Memory B cell (primary cell): ENCODE measurements around the gene ING4.
A peak's percentile ranks its signal among the peaks of the same experiment; 100 is the strongest.

Source experiments
- ATAC-seq: fragments of 150-1000 bp; cut with Tn5 transposase; 2 replicates; pipeline ENCODE4 v1.10.0; 2021; ENCODE audit warnings: low read depth, mild to moderate bottlenecking, moderate library complexity
- DNase-seq, 2 donors: peaks; one replicate each; pipeline ENCODE4 v3.0.0; 2022; ENCODE audit warnings: low spot score in 2 of 2
- H3K27ac Mint-ChIP-seq: one replicate; pipeline ENCODE4 v1.8.0; 2022; ENCODE audit warnings: mild to moderate bottlenecking, moderate library complexity, mixed read lengths
- H3K27me3 Mint-ChIP-seq: one replicate; pipeline ENCODE4 v1.8.0; 2022; ENCODE audit warnings: mixed read lengths
- H3K36me3 Mint-ChIP-seq: one replicate; pipeline ENCODE4 v1.8.0; 2022; ENCODE audit warnings: mild to moderate bottlenecking, mixed read lengths
- H3K4me1 Mint-ChIP-seq: one replicate; pipeline ENCODE4 v1.8.0; 2022; ENCODE audit warnings: mixed read lengths
- H3K4me3 Mint-ChIP-seq: one replicate; pipeline ENCODE4 v1.8.0; 2022; ENCODE audit warnings: mild to moderate bottlenecking, moderate library complexity, mixed read lengths
- H3K9me3 Mint-ChIP-seq: one replicate; pipeline ENCODE4 v1.8.0; 2022; ENCODE audit warnings: mixed read lengths

The ING4 gene

GRCh38 chr12:6695313-6696045 is 32.6 kb upstream of the ING4 start:
- no peak overlapping the region for H3K27ac Mint-ChIP-seq
- ATAC-seq (no peak), DNase-seq (no peak)
- peaks cover 3% of the 10 kb centered on the region for H3K36me3 Mint-ChIP-seq
- H3K4me3 Mint-ChIP-seq: no peak overlapping the region
- peaks cover 35% of the 10 kb centered on the region for H3K4me1 Mint-ChIP-seq
- peaks cover 9% of the 10 kb centered on the region for H3K27me3 Mint-ChIP-seq
- H3K9me3 Mint-ChIP-seq: no peaks in the 10 kb centered on the region

- no peaks in the 10 kb centered on the region for H3K9me3 Mint-ChIP-seq
- peaks cover 9% of the 10 kb centered on the region for H3K27me3 Mint-ChIP-seq
- DNase-seq (no peak), ATAC-seq (no peak)
- peaks cover 39% of the 10 kb centered on the region for H3K4me1 Mint-ChIP-seq
- H3K4me3 Mint-ChIP-seq: no peak overlapping the region
- no peak overlapping the region for H3K27ac Mint-ChIP-seq
- H3K36me3 Mint-ChIP-seq: peaks cover 3% of the 10 kb centered on the region
Measured at GRCh38 chr12:6694701-6695100, 31.8 kb upstream of the ING4 start.

DNA sequence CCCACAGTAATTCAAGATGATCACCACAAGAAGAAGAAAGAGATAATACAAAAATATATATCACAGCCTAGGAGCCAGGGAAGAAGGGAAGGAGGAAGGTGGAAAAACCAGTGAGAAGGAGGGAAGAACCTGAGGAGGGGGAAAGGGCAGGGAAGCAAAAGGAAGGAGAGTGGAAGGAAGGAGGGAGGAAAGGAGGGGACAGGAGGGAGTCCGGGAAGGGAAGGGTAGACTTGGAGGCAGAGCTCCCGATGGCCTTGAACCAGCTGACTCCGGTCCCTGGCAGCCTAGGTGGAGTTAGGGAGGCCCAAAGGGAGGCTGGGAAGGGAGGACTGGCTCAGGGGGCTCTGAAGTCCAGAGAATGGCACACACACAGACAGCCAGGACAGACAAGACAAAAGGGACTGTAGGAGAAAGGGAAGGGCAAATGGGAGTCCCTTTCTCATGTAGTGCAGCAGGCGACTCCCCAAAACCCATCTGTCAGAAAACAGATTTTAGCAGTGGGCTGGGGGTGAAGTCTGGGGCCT is 31.0 kb upstream of the ING4 start:
- ATAC-seq: no peak
- no peak for DNase-seq
- Mint-ChIP-seq H3K36me3 (peaks cover 1% of the 10 kb centered on the region), H3K4me1 (peaks cover 33% of the 10 kb centered on the region), H3K27me3 (peaks cover 3% of the 10 kb centered on the region), H3K4me3 (no peak overlapping the region), H3K27ac (no peak overlapping the region), H3K9me3 (no peaks in the 10 kb centered on the region)

GRCh38 chr12:6692888-6693287 is 30.0 kb upstream of the ING4 start:
- no peaks in the 10 kb centered on the region for H3K27me3 Mint-ChIP-seq
- DNase-seq (no peak), ATAC-seq (no peak)
- H3K9me3 Mint-ChIP-seq: no peaks in the 10 kb centered on the region
- no peak overlapping the region for H3K27ac Mint-ChIP-seq
- H3K4me1 Mint-ChIP-seq: peaks cover 39% of the 10 kb centered on the region
- H3K36me3 Mint-ChIP-seq: peaks cover 1% of the 10 kb centered on the region
- no peak overlapping the region for H3K4me3 Mint-ChIP-seq

DNA sequence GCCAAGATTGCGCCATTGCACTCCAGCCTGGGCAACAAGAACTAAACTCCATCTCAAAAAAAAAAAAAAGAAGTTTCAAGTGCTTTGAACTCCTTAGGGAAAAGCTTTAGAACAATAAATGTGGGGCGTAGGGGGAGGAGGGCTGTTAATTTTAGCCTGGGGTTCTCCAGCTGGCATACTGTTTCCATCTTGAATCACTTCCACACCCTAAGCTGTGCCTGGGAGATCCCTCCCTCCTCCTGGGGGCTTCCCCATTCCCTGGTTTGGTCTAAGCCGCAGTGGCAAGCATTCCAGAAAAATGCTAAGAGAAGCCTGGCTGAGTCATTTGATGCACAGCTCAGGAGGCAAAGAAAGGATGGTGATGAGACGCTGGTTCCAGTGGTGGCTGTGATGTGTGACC is 28.6 kb upstream of the ING4 start:
- no peak overlapping the region for H3K4me3 Mint-ChIP-seq
- no peaks in the 10 kb centered on the region for H3K9me3 Mint-ChIP-seq
- no peak for ATAC-seq
- no peak for DNase-seq
- peaks cover 43% of the 10 kb centered on the region for H3K4me1 Mint-ChIP-seq
- H3K27ac Mint-ChIP-seq: no peak overlapping the region
- peaks cover 6% of the 10 kb centered on the region for H3K36me3 Mint-ChIP-seq
- no peaks in the 10 kb centered on the region for H3K27me3 Mint-ChIP-seq

- no peaks in the 10 kb centered on the region for H3K9me3 Mint-ChIP-seq
Measured at GRCh38 chr12:6688999-6689882, 26.3 kb upstream of the ING4 start, which contains the start of gene ZNF384. Gene ZNF384, minus strand, starts transcription at chr12:6689375. Its CDS starts 9,855 bp downstream, at chr12:6679520.

DNA sequence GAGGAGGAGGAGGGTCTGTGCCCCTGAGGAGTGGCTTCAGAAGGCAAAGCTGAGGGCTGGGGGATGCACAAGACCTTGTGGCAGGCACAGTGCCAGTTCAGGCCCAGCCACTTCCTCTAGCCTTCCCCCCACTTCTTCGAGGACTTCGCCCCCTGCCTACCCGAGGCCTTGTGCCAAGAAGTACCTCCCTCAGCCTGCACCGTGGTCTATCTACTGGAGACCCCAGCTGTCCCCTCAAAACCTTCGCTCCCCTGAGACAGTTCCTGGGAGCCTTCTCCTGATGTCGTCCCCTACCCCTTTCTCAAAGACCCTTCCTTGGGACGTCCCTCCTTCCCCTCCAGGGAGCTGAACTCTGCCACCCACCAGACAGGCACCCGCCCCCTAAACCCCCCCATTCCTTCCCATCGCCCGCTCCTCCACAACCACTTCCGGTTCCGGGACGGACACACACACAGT is 25.7 kb upstream of the ING4 start:
- Mint-ChIP-seq H3K9me3 (no peaks in the 10 kb centered on the region), H3K36me3 (peaks cover 8% of the 10 kb centered on the region), H3K27me3 (no peaks in the 10 kb centered on the region), H3K4me1 (peaks cover 38% of the 10 kb centered on the region), H3K27ac (peak overlapping the region; percentile 94), H3K4me3 (peak overlapping the region; percentile 93)
- ATAC-seq (no peak), DNase-seq (peak; percentile 26 to 49)

More at GRCh38 chr12:6688999-6689882, 26.3 kb upstream of the ING4 start, which contains the start of gene ZNF384:
- peak within 1 kb of the TSS; percentile 94 for H3K27ac Mint-ChIP-seq
- no peaks in the 10 kb centered on the region for H3K27me3 Mint-ChIP-seq
- DNase-seq: peak; percentile 83 to 91
- peak within 1 kb of the TSS; percentile 93 for H3K4me3 Mint-ChIP-seq
- H3K36me3 Mint-ChIP-seq: peaks cover 8% of the 10 kb centered on the region
- ATAC-seq: peak; percentile 83
- peaks cover 38% of the 10 kb centered on the region for H3K4me1 Mint-ChIP-seq

- ATAC-seq (no peak), DNase-seq (no peak)
- Mint-ChIP-seq H3K9me3 (no peaks in the 10 kb centered on the region), H3K4me1 (peaks cover 46% of the 10 kb centered on the region), H3K4me3 (no peak overlapping the region), H3K27me3 (no peaks in the 10 kb centered on the region), H3K36me3 (peaks cover 13% of the 10 kb centered on the region), H3K27ac (no peak overlapping the region)
Measured at GRCh38 chr12:6685814-6686213, 22.9 kb upstream of the ING4 start.

GRCh38 chr12:6684609-6685008 is 21.7 kb upstream of the ING4 start:
- ATAC-seq (no peak), DNase-seq (peak in 1 of 2 donors; percentile 52)
- H3K4me1 Mint-ChIP-seq: peaks cover 40% of the 10 kb centered on the region
- no peaks in the 10 kb centered on the region for H3K27me3 Mint-ChIP-seq
- H3K4me3 Mint-ChIP-seq: no peak overlapping the region
- no peaks in the 10 kb centered on the region for H3K9me3 Mint-ChIP-seq
- peaks cover 13% of the 10 kb centered on the region for H3K36me3 Mint-ChIP-seq
- H3K27ac Mint-ChIP-seq: no peak overlapping the region

- DNase-seq (no peak), ATAC-seq (no peak)
- H3K27ac Mint-ChIP-seq: no peak overlapping the region
- H3K4me3 Mint-ChIP-seq: no peak overlapping the region
- H3K4me1 Mint-ChIP-seq: peaks cover 6% of the 10 kb centered on the region
- peaks cover 34% of the 10 kb centered on the region for H3K36me3 Mint-ChIP-seq
- H3K9me3 Mint-ChIP-seq: no peaks in the 10 kb centered on the region
- no peaks in the 10 kb centered on the region for H3K27me3 Mint-ChIP-seq
Measured at GRCh38 chr12:6676962-6677361, 14.0 kb upstream of the ING4 start.

GRCh38 chr12:6672143-6672542 is 9.2 kb upstream of the ING4 start:
- Mint-ChIP-seq H3K4me3 (no peak overlapping the region), H3K9me3 (no peaks in the 10 kb centered on the region), H3K27me3 (no peaks in the 10 kb centered on the region), H3K4me1 (peaks cover 2% of the 10 kb centered on the region), H3K36me3 (peaks cover 41% of the 10 kb centered on the region), H3K27ac (peak overlapping the region; percentile 60)
- ATAC-seq (no peak), DNase-seq (no peak)

DNA sequence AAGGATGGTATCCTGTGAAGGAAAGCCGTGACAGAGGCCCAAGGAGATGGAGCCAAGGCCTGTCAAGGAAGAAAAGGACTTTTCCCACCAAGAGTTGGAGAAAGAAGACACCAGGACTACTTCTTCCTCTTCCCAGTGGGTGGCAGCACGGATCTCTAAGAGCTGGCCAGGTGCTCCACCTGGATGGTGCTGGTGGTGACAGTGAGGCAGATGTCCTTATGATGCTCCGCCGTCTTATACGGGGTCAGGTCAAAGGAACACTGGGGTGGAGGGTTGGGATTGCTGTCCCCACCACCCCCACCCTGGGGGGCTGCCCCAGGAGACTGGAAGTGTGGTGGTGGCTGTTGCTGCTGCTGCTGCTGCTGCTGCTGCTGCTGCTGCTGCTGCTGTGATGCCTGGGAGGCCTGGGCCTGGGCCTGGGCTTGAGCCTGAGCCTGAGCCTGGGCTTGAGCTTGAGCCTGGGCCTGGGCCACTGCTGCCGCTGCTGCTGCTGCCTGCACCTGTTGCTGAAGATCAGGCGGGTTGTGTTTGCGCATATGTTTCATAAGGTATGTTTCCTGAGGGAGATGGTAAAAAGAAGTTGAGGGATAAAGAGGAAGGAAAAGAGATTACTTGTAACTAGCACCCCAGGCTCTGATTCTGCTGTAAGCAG is 4.8 kb upstream of the ING4 start:
- no peak for DNase-seq
- no peak for ATAC-seq
- peaks cover 3% of the 10 kb centered on the region for H3K4me1 Mint-ChIP-seq
- no peaks in the 10 kb centered on the region for H3K27me3 Mint-ChIP-seq
- no peaks in the 10 kb centered on the region for H3K9me3 Mint-ChIP-seq
- peaks cover 27% of the 10 kb centered on the region for H3K36me3 Mint-ChIP-seq
- peak overlapping the region; percentile 47 for H3K27ac Mint-ChIP-seq
- H3K4me3 Mint-ChIP-seq: no peak overlapping the region

DNA sequence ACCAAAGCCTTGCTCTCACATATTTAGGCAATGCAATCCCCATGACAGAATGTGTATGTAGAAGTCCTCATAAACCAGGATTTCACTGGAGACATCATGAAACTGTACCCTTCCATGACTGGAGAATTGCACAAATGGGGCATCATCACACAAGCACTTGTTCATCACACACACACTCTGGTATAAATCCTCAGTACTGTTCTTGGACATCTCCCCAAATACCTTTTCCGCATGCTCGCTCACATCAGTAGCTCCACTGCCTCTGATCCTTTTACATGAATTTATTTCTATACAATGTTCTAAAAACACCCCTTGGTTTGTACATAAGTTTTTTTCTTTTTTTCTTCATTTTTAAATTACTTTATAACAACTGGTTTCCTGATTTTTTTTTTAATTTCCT is 3.3 kb upstream of the ING4 start:
- DNase-seq (no peak), ATAC-seq (no peak)
- no peak overlapping the region for H3K27ac Mint-ChIP-seq
- H3K36me3 Mint-ChIP-seq: peaks cover 14% of the 10 kb centered on the region
- H3K4me3 Mint-ChIP-seq: no peak overlapping the region
- no peaks in the 10 kb centered on the region for H3K9me3 Mint-ChIP-seq
- H3K4me1 Mint-ChIP-seq: peaks cover 10% of the 10 kb centered on the region
- no peaks in the 10 kb centered on the region for H3K27me3 Mint-ChIP-seq

DNA sequence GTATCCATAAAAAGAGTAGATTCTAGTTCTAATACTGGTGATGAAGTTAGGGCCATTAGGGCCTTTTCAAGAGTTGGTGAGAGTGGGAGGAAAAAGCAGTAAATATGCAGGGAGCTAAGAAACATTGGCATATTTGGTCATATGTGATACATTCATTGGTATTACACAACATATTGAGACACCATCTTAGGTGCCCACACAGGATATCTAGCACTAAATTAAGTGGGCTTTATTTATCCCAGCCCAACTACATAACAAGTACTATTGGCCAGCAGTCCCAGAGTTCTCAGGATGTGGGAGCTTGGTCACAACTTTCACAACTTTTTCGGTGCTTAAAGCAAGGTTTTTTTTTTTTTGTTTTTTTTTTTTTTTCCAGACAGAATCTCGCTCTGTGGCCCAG is 2.0 kb upstream of the ING4 start:
- peaks cover 9% of the 10 kb centered on the region for H3K36me3 Mint-ChIP-seq
- ATAC-seq (no peak), DNase-seq (no peak)
- no peaks in the 10 kb centered on the region for H3K9me3 Mint-ChIP-seq
- no peak overlapping the region for H3K27ac Mint-ChIP-seq
- no peak overlapping the region for H3K4me3 Mint-ChIP-seq
- H3K27me3 Mint-ChIP-seq: no peaks in the 10 kb centered on the region
- peaks cover 10% of the 10 kb centered on the region for H3K4me1 Mint-ChIP-seq
